WTC11 (cell line): ENCODE results near the gene RHCG. TPM values are rescaled to one million over a fixed set of nuclear protein-coding genes. Genes with fewer than 3 reads are reported as not detected.

Experiments
- ATAC-seq: fragments of 200-7000 bp; cut with Tn5 transposase; 2 replicates; pipeline ENCODE4 v1.10.0; 2021; ENCODE audit warnings: mild to moderate bottlenecking, moderate library complexity
- CTCF ChIA-PET: fragments of 300-600 bp; sonication (Branson Sonifier 250); formaldehyde crosslinking; loops from one replicate; lab custom pipeline; 2021; ENCODE audit warnings: antibody characterized with exemption; lab: Charles Lee
- POLR2A ChIA-PET: fragments of 350-600 bp; sonication (Branson Sonifier 250); formaldehyde crosslinking; loops from one replicate; lab custom pipeline; 2021; ENCODE audit warnings: antibody characterized with exemption; lab: Charles Lee
- DNase-seq: peaks from one replicate; pipeline ENCODE4 v3.0.0; 2021; ENCODE audit warnings: low spot score
- H3K27ac Mint-ChIP-seq: 2 replicates; pipeline ENCODE4 v1.8.0; 2021; ENCODE audit warnings: mixed read lengths
- H3K27me3 Mint-ChIP-seq: 2 replicates; pipeline ENCODE4 v1.8.0; 2021; ENCODE audit warnings: low read depth, mild to moderate bottlenecking, moderate library complexity, mixed read lengths
- H3K36me3 Mint-ChIP-seq: 2 replicates; pipeline ENCODE4 v1.8.0; 2021; ENCODE audit warnings: mixed read lengths
- H3K4me1 Mint-ChIP-seq: 2 replicates; pipeline ENCODE4 v1.8.0; 2022; ENCODE audit warnings: mixed read lengths
- H3K4me3 Mint-ChIP-seq: 2 replicates; pipeline ENCODE4 v1.8.0; 2021; ENCODE audit warnings: mild to moderate bottlenecking, moderate library complexity, mixed read lengths
- H3K9me3 Mint-ChIP-seq: 2 replicates; pipeline ENCODE4 v1.8.0; 2021; ENCODE audit warnings: mixed read lengths
- ATF1 ChIP-seq: sonication (generic); formaldehyde crosslinking; IDR thresholded peaks from 2 replicates; pipeline ENCODE4 v1.8.1; 2023; ENCODE audit warnings: mild to moderate bottlenecking, moderate library complexity, missing genetic modification reagents
- CBFB ChIP-seq: sonication (generic); formaldehyde crosslinking; IDR thresholded peaks from 2 replicates; pipeline ENCODE4 v1.8.1; 2022; ENCODE audit warnings: mild to moderate bottlenecking, low read depth, missing genetic modification reagents
- CREB1 ChIP-seq: sonication (generic); formaldehyde crosslinking; IDR thresholded peaks from 2 replicates; pipeline ENCODE4 v1.8.0; 2023; ENCODE audit warnings: mild to moderate bottlenecking, missing genetic modification reagents
- EMX1 ChIP-seq: fragments of 250-450 bp; sonication (Bioruptor Pico); IDR thresholded peaks from 2 replicates; pipeline ENCODE4 v1.8.0; 2021; ENCODE audit warnings: mild to moderate bottlenecking
- ETV6 ChIP-seq: sonication (generic); formaldehyde crosslinking; IDR thresholded peaks from 2 replicates; pipeline ENCODE4 v1.8.1; 2022; ENCODE audit warnings: mild to moderate bottlenecking, missing genetic modification reagents
- GRHL2 ChIP-seq: fragments of 250-450 bp; sonication (Bioruptor Pico); IDR thresholded peaks from 2 replicates; pipeline ENCODE4 v1.8.0; 2022; ENCODE audit warnings: mild to moderate bottlenecking, moderate library complexity; ENCODE audit not compliant: insufficient replicate concordance, severe bottlenecking
- NFE2L1 ChIP-seq: sonication (generic); formaldehyde crosslinking; IDR thresholded peaks from 2 replicates; pipeline ENCODE4 v1.8.1; 2023; ENCODE audit warnings: missing genetic modification reagents
- NFYB ChIP-seq: sonication (generic); formaldehyde crosslinking; conservative IDR thresholded peaks from 2 replicates; pipeline ENCODE4 v1.8.0; 2022; ENCODE audit warnings: low read depth, missing genetic modification reagents
- NR1H2 ChIP-seq: sonication (generic); formaldehyde crosslinking; IDR thresholded peaks from 2 replicates; pipeline ENCODE4 v1.9.0; 2021; ENCODE audit warnings: mild to moderate bottlenecking, moderate library complexity, missing genetic modification reagents
- OVOL2 ChIP-seq: fragments of 250-450 bp; sonication (Bioruptor Pico); IDR thresholded peaks from 2 replicates; pipeline ENCODE4 v1.9.0; 2021; ENCODE audit warnings: mild to moderate bottlenecking, borderline replicate concordance
- PRRX2 ChIP-seq: fragments of 250-450 bp; sonication (Bioruptor Pico); IDR thresholded peaks from 2 replicates; pipeline ENCODE4 v1.8.0; 2021; ENCODE audit warnings: mild to moderate bottlenecking
- SMAD4 ChIP-seq: sonication (generic); formaldehyde crosslinking; IDR thresholded peaks from 2 replicates; pipeline ENCODE4 v1.8.0; 2022; ENCODE audit warnings: mild to moderate bottlenecking, missing genetic modification reagents
- TCF7 ChIP-seq: sonication (generic); formaldehyde crosslinking; IDR thresholded peaks from 2 replicates; pipeline ENCODE4 v1.8.0; 2022; ENCODE audit warnings: mild to moderate bottlenecking, low read depth, missing genetic modification reagents, moderate library complexity
- TEAD4 ChIP-seq: sonication (generic); formaldehyde crosslinking; IDR thresholded peaks from 2 replicates; pipeline ENCODE4 v1.8.0; 2022; ENCODE audit warnings: mild to moderate bottlenecking, missing genetic modification reagents
- ZNF121 ChIP-seq: sonication (generic); formaldehyde crosslinking; IDR thresholded peaks from 2 replicates; pipeline ENCODE4 v1.8.0; 2023; ENCODE audit warnings: missing genetic modification reagents
- ZNF138 ChIP-seq: sonication (generic); formaldehyde crosslinking; conservative IDR thresholded peaks from 2 replicates; pipeline ENCODE4 v1.8.1; 2022; ENCODE audit warnings: mild to moderate bottlenecking, moderate library complexity, missing genetic modification reagents
- ZNF317 ChIP-seq: sonication (generic); formaldehyde crosslinking; IDR thresholded peaks from 2 replicates; pipeline ENCODE4 v1.8.1; 2023; ENCODE audit warnings: low read depth, mild to moderate bottlenecking, moderate library complexity, missing genetic modification reagents, borderline replicate concordance
- ZNF396 ChIP-seq: fragments of 250-450 bp; sonication (Bioruptor Pico); IDR thresholded peaks from 2 replicates; pipeline ENCODE4 v1.8.0; 2021; ENCODE audit warnings: mild to moderate bottlenecking, moderate library complexity, borderline replicate concordance
- total RNA-seq: library from RNA; stranded (reverse); gene quantifications from 3 replicates; pipeline ENCODE4 v1.2.3, GENCODE V29; 2021
- TF ChIP-seq, protein P1 (sequence below): fragments of 250-450 bp; sonication (Bioruptor Pico); conservative IDR thresholded peaks from 2 replicates; pipeline ENCODE4 v1.9.0; 2021; ENCODE audit warnings: mild to moderate bottlenecking
- TF ChIP-seq, protein P2 (sequence below): sonication (generic); formaldehyde crosslinking; IDR thresholded peaks from 2 replicates; pipeline ENCODE4 v1.8.0; 2022; ENCODE audit warnings: mild to moderate bottlenecking, missing genetic modification reagents
- TF ChIP-seq, protein P3 (sequence below): sonication (generic); formaldehyde crosslinking; IDR thresholded peaks from 2 replicates; pipeline ENCODE4 v1.8.1; 2022; ENCODE audit warnings: low read depth, missing genetic modification reagents, borderline replicate concordance
- TF ChIP-seq, protein P4 (sequence below): sonication (generic); formaldehyde crosslinking; IDR thresholded peaks from 2 replicates; pipeline ENCODE4 v1.8.1; 2023; ENCODE audit warnings: mild to moderate bottlenecking, missing genetic modification reagents, moderate library complexity
- TF ChIP-seq, protein P5 (sequence below): sonication (generic); formaldehyde crosslinking; IDR thresholded peaks from 2 replicates; pipeline ENCODE4 v1.8.1; 2023; ENCODE audit warnings: mild to moderate bottlenecking, missing genetic modification reagents
- TF ChIP-seq, protein P6 (sequence below): sonication (generic); formaldehyde crosslinking; IDR thresholded peaks from 2 replicates; pipeline ENCODE4 v1.8.0; 2022; ENCODE audit warnings: mild to moderate bottlenecking, missing genetic modification reagents

Gene RHCG
- total RNA-seq, 1 experiment from 2014 or later, result 0.31 TPM

DNA sequence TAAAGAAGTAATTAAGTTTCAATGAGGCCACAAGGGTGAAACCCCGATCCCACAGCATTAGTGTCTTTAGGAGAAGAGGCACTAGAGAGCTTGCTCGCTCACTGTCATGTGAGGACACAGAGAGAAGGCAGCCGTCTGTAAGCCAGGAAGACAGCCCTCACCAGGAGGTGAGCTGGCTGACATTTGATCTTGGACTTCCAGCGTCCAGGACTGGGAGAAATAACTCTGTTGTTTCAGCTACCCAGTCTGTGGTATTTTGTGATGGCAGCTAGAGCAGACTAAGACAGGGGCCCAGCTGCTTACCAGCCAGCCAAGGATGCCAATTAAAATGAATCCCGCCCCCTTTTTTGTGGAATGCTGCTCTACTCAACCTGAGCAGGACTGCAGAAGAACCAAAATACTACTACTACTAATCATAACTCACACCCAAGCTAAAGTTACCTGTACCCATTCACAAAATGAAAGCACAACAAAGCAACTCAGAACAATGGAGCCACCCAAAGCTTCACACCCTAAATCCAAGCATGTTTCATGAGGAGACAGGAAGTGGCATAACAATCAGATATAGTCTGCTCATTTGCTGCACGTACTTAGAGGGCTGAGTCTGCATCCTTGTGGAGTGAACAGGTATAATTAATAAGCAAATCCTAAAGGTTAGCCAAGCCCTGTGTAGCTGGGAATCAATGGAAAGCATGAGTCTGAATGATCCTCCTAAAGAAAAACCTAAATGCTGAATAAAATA lies 35.6 kb upstream of the RHCG start (continued):
- TF ChIP-seq NFYB (CRISPR knock-in tag) (no peak), NR1H2 (CRISPR knock-in tag) (no peak), ZNF396 (CRISPR knock-in tag) (no peak), ETV6 (CRISPR knock-in tag) (no peak), CBFB (no peak)
- TF ChIP-seq, protein P1, sequence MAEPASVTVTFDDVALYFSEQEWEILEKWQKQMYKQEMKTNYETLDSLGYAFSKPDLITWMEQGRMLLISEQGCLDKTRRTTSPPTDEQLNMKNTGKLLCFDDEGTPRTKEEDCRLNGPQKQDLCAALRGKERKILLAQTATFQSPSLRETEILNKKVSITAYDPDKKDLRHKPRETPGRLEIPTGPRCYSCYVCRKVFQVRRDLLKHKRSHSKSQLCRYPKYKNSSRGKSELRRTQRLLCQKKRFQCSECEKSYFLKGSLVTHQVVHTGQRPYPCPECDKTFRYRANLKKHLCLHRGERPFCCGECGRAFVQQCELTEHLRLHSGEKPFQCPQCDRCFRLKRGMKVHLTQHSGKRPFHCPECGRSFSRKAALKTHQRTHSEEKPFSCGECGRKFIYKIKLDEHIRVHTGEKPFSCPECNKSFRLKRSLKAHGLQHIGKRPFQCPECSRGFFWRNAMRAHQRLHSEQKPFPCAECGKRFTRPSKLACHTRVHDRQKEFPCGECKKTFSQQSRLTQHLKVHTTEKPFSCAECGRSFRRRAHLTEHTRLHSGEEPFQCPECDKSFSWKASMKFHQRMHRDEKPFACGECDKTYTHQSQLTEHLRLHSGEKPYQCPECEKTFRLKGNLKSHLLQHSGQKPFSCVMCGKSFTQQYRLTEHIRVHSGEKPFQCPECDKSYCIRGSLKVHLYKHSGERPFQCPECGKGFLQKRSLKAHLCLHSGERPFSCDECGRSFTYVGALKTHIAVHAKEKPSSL (CRISPR knock-in tag), result no peak
- TF ChIP-seq, protein P2, sequence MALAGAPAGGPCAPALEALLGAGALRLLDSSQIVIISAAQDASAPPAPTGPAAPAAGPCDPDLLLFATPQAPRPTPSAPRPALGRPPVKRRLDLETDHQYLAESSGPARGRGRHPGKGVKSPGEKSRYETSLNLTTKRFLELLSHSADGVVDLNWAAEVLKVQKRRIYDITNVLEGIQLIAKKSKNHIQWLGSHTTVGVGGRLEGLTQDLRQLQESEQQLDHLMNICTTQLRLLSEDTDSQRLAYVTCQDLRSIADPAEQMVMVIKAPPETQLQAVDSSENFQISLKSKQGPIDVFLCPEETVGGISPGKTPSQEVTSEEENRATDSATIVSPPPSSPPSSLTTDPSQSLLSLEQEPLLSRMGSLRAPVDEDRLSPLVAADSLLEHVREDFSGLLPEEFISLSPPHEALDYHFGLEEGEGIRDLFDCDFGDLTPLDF (CRISPR knock-in tag), result no peak

DNA sequence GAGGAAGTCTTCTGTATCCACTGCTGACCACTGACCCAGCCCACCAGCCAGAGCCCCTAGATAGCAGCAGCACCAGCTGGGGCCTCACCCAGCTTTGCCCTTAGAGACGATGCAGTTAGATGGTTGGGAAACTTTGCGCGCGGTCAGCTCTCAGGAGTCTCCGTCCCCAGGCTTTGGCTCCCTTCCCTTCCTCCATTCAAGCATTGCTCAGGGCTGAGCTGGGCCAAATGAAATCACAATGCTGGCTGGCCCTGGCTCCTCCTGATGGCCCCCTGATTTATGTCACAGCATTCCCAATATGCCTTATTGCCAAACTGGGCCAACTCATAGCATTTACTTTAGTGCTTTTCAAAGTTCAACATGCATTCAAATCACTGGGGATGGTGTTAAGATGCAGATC lies 34.6 kb upstream of the RHCG start:
- ChIA-PET POLR2A (no interaction called here), CTCF (interaction anchor here (0.6 to 3.4 kb wide), 6 partner anchors 17 to 114 kb away, joined by 3 to 14 read pairs (median 4); partner anchors contain the start of gene RHCG)
- no peak overlapping the region for H3K4me3 Mint-ChIP-seq
- peaks cover 7% of the 10 kb centered on the region for H3K4me1 Mint-ChIP-seq
- H3K27me3 Mint-ChIP-seq, result peaks cover 19% of the 10 kb centered on the region
- peaks cover 5% of the 10 kb centered on the region for H3K36me3 Mint-ChIP-seq
- no peak for TF ChIP-seq TEAD4
- TF ChIP-seq ATF1 (CRISPR knock-in tag), result no peak
- TF ChIP-seq, protein P3, sequence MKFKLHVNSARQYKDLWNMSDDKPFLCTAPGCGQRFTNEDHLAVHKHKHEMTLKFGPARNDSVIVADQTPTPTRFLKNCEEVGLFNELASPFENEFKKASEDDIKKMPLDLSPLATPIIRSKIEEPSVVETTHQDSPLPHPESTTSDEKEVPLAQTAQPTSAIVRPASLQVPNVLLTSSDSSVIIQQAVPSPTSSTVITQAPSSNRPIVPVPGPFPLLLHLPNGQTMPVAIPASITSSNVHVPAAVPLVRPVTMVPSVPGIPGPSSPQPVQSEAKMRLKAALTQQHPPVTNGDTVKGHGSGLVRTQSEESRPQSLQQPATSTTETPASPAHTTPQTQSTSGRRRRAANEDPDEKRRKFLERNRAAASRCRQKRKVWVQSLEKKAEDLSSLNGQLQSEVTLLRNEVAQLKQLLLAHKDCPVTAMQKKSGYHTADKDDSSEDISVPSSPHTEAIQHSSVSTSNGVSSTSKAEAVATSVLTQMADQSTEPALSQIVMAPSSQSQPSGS (CRISPR knock-in tag), result no peak
- no peak for TF ChIP-seq OVOL2 (CRISPR knock-in tag)
- TF ChIP-seq, protein P4, sequence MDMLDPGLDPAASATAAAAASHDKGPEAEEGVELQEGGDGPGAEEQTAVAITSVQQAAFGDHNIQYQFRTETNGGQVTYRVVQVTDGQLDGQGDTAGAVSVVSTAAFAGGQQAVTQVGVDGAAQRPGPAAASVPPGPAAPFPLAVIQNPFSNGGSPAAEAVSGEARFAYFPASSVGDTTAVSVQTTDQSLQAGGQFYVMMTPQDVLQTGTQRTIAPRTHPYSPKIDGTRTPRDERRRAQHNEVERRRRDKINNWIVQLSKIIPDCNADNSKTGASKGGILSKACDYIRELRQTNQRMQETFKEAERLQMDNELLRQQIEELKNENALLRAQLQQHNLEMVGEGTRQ (CRISPR knock-in tag), result no peak
- TF ChIP-seq, protein P5, sequence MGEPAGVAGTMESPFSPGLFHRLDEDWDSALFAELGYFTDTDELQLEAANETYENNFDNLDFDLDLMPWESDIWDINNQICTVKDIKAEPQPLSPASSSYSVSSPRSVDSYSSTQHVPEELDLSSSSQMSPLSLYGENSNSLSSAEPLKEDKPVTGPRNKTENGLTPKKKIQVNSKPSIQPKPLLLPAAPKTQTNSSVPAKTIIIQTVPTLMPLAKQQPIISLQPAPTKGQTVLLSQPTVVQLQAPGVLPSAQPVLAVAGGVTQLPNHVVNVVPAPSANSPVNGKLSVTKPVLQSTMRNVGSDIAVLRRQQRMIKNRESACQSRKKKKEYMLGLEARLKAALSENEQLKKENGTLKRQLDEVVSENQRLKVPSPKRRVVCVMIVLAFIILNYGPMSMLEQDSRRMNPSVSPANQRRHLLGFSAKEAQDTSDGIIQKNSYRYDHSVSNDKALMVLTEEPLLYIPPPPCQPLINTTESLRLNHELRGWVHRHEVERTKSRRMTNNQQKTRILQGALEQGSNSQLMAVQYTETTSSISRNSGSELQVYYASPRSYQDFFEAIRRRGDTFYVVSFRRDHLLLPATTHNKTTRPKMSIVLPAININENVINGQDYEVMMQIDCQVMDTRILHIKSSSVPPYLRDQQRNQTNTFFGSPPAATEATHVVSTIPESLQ, result no peak
- no peak for TF ChIP-seq ZNF121 (CRISPR knock-in tag)
- TF ChIP-seq NFE2L1 (CRISPR knock-in tag), result no peak
- TF ChIP-seq CREB1 (CRISPR knock-in tag), result no peak
- no peak for TF ChIP-seq CBFB
- no peak for TF ChIP-seq NFYB (CRISPR knock-in tag)
- no peak for TF ChIP-seq EMX1 (CRISPR knock-in tag)
- no peak for TF ChIP-seq PRRX2
- TF ChIP-seq ZNF138 (CRISPR knock-in tag), result no peak
- TF ChIP-seq GRHL2 (CRISPR knock-in tag), result no peak
- no peak for TF ChIP-seq SMAD4 (CRISPR knock-in tag)
- TF ChIP-seq, protein P6, sequence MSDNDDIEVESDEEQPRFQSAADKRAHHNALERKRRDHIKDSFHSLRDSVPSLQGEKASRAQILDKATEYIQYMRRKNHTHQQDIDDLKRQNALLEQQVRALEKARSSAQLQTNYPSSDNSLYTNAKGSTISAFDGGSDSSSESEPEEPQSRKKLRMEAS (CRISPR knock-in tag), result no peak
- TF ChIP-seq TCF7, result no peak
- TF ChIP-seq ZNF317, result no peak
- no peak overlapping the region for H3K27ac Mint-ChIP-seq
- peaks cover 16% of the 10 kb centered on the region for H3K9me3 Mint-ChIP-seq
- DNase-seq, result no peak
- ATAC-seq, result no peak
